Head of caudate nucleus (tissue), 42 donors: ENCODE data around the gene RALGDS.
"Not testable (repeated sequence)": the region's sequence is repeated elsewhere in the genome, so short reads cannot be mapped to it uniquely, and the experiment has no call there.

Experiments used
- DNase-seq, 42 donors: peaks; one replicate each; pipeline versions ENCODE4 v3.0.0 to v3.0.0-alpha.2; 2020 to 2021; ENCODE audit warnings: mixed read lengths in 7 of 42
- intact Hi-C: fragments of 100-400 bp; cut with DNase I; formaldehyde crosslinking; loops from one replicate; pipeline ENCODE4 v1.15.0; 2022

The RALGDS gene

GRCh38 chr9:133121198-133121914, at the start of gene RALGDS:
RALGDS (minus strand) TSS chr9:133121240; CDS start chr9:133121154, 86 bp downstream.
- DNase-seq, result peak; percentile 82 to 98 (median 94)
- intact Hi-C loops, result no loop called here

GRCh38 chr9:133170716-133171115, 49.7 kb upstream of the RALGDS start:
- intact Hi-C loops, result no loop called here
- DNase-seq, result peak in 2 of 42 donors; percentile 5 to 10

GRCh38 chr9:133169687-133170086, 48.6 kb upstream of the RALGDS start:
- intact Hi-C loops, DNase-seq: not testable (repeated sequence)

GRCh38 chr9:133169102-133169501, 48.1 kb upstream of the RALGDS start:
- intact Hi-C loops, result no loop called here
- DNase-seq, result no peak

GRCh38 chr9:133168432-133168831, 47.4 kb upstream of the RALGDS start:
- intact Hi-C loops, result no loop called here
- DNase-seq, result no peak

GRCh38 chr9:133167769-133168168, 46.7 kb upstream of the RALGDS start:
- no peak for DNase-seq

GRCh38 chr9:133167096-133167730, 46.2 kb upstream of the RALGDS start:
- peak in 1 of 42 donors; percentile 5 for DNase-seq
- intact Hi-C loops, result no loop called here

More at GRCh38 chr9:133167769-133168168, 46.7 kb upstream of the RALGDS start:
- intact Hi-C loops, result no loop called here

- intact Hi-C loops, result no loop called here
- peak in 2 of 42 donors; percentile 3 to 12 for DNase-seq
Measured at GRCh38 chr9:133166392-133166791, 45.4 kb upstream of the RALGDS start.

- peak in 2 of 42 donors; percentile 8 to 14 for DNase-seq
- intact Hi-C loops, result no loop called here
Measured at GRCh38 chr9:133165452-133165730, 44.4 kb upstream of the RALGDS start.

- DNase-seq, result peak in 2 of 42 donors; percentile 11 to 23
- intact Hi-C loops, result no loop called here
Measured at GRCh38 chr9:133164191-133164590, 43.2 kb upstream of the RALGDS start.

- intact Hi-C loops, result no loop called here
- peak in 31 of 42 donors; percentile 40 to 76 (median 58) for DNase-seq
Measured at GRCh38 chr9:133163504-133164172, 42.6 kb upstream of the RALGDS start, which contains the start of gene GBGT1. GBGT1 (minus strand) TSS chr9:133163914; CDS start chr9:133162412, 1,502 bp downstream.

- peak in 1 of 42 donors; percentile 30 for DNase-seq
- intact Hi-C loops, result no loop called here
Measured at GRCh38 chr9:133162861-133163503, 41.9 kb upstream of the RALGDS start.

GRCh38 chr9:133161547-133161950, 40.5 kb upstream of the RALGDS start:
- intact Hi-C loops, result no loop called here
- DNase-seq, result peak in 1 of 42 donors; percentile 9

- intact Hi-C loops, result no loop called here
- peak in 24 of 42 donors; percentile 40 to 79 (median 61) for DNase-seq
Measured at GRCh38 chr9:133160742-133161546, 39.9 kb upstream of the RALGDS start.

GRCh38 chr9:133158695-133159094, 37.7 kb upstream of the RALGDS start:
- DNase-seq, result peak in 1 of 42 donors; percentile 10
- intact Hi-C loops, result no loop called here

GRCh38 chr9:133155156-133155555, 34.1 kb upstream of the RALGDS start:
- peak in 2 of 42 donors; percentile 2 for DNase-seq
- intact Hi-C loops, result no loop called here

GRCh38 chr9:133154097-133154989, 33.3 kb upstream of the RALGDS start:
- intact Hi-C loops, result no loop called here
- peak in 3 of 42 donors; percentile 0 to 17 (median 11) for DNase-seq
